ENCODE measurements around the gene IQCK.

GRCh38 chr16:19876501-19877059 lies 158.5 kb downstream of the IQCK start:
- TF ChIP-seq CTCF (IDR thresholded peaks at IDR 0.05) (no peak), POLR2AphosphoS5 (IDR thresholded peaks at IDR 0.05) (no peak)

Data from upper lobe of left lung (tissue), 4 donors.